NOMO-1 (cell line): ENCODE data around the gene ABCC1.
"Not testable (repeated sequence)": the region's sequence is repeated elsewhere in the genome, so short reads cannot be mapped to it uniquely, and the experiment has no call there.

Experiments
- DNase-seq, 2 experiments: peaks; one replicate each; lab custom pipeline; 2025; ENCODE audit not compliant: unreplicated experiment in 2 of 2; lab: John Stamatoyannopoulos, UW

The ABCC1 gene

DNA sequence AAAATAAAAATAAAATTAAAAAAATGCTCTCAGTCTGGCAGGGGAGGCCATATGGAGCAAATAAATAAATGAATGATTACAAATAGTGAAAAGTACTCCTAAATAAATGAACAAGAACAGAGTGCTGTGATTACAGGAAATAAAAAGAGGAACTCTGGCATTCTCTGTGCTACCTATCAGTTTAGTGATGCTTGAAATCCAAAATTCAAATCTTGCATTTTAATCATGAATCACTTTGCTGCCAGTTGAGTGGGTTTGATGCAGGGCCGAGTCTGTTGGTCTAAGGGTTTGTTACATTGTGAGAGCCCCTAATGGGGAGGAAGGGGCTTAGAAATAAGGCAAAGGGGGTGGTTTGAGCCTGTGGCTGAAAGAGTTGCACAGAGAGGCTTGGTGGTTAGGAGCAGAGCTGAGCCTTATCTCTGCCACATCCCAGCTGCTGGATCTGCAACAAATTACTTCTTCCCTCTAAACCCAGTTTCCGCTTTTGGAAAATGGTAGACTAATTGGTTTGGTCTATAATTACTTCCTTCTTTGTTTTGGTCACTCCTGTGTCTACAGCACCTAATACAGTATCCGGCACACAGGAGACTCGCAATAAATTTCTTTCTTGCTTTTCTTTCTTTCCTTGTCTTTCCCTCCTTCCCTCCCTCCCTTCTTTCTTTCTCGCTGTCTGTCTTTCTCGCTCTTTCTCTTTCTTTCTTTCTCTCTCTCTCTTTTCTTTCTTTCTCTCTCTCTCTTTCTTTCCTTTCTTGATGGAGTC lies 6.3 kb upstream of the ABCC1 start:
- DNase-seq, result peak; percentile 78 to 88

DNA sequence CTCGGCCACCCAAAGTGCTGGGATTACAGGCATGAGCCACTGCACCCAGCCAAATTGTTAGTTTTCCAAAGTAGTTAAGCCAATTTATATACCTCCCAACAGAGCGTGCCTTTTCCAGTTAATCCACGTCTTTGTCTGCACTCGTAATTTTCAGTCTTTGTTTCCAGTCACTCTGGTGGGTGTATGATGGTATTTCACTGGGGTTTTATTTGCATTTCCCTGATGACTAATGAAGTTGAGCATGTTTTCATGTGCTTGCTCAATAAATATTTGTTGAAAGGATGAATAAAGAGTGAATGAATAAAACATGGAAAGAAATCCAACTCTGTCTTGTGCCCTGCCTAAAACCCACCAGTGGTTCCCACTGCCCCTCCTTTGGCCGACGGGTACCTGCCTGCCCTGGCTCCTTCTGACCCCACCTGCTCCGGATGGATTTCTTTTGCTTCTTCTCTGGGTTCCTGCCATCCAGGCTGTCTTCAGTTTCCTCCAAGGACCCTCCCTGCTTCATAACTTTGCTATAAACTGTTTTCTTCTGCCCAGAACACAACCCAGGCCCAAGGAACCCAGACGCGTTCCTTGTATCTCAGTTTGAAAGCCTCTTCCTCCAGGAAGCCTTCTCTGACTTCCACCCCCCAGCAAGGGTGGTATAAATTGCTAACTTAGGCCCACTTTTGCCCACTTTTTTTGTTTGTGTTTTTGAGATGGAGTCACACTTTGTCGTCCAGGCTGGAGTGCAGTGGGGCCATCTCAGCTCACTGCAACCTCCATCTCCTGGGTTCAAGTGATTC lies 3.0 kb upstream of the ABCC1 start:
- DNase-seq, result no peak

DNA sequence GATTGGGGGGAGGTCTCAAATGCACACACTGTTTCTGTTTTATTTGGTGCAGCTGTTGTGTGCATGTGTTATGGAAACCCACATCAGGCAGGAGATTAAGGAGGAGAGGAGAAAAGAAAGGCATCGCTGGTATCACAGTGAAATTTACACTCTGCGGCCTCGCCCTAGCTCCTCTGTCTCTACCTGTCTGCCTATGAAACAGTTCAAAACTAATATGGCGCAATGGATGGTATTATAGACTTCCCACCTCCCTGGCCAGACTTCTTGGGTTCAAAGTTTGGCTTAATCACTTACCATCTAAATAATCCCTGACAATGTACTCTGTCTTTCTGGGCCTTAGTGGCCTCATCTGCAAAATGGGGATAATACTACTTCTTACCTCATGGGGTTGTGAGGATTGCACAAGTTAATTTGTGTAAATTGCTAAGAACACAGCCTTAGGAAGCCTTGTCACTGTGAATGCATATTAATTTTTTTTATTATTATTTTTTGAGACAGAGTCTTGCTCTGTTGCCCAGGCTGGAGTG lies 1.4 kb upstream of the ABCC1 start:
- no peak for DNase-seq

DNA sequence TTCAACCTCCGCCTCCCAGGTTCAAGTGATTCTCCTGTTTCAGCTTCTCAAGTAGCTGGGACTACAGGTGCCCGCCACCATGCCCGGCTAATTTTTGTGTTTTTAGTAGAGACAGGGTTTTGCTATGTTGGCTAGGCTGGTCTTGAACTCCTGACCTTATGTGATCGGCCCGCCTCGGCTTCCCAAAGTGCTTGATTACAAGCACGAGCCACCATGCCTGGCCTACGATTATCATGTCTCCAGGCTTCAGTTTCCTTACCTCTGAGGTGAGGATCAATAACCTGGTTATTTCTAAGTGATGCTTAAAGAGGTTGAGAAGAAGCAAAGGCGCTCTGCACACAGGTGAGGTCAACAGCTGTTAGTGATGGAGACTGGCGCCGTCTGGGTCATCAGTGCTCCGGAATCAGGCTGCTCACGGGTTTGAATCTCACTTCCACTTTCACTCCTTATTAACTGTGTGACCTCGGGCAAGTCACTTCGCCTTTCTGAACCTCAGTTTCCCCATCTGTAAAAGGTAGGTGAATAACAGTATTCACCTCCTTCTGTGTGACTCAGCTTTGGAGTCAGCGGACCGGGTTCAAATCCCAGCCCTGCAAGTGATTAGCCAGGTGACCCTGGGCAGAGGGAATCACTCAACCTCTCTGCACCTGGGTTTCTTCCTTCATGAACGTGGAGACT lies 745 bp upstream of the ABCC1 start:
- no peak for DNase-seq

DNA sequence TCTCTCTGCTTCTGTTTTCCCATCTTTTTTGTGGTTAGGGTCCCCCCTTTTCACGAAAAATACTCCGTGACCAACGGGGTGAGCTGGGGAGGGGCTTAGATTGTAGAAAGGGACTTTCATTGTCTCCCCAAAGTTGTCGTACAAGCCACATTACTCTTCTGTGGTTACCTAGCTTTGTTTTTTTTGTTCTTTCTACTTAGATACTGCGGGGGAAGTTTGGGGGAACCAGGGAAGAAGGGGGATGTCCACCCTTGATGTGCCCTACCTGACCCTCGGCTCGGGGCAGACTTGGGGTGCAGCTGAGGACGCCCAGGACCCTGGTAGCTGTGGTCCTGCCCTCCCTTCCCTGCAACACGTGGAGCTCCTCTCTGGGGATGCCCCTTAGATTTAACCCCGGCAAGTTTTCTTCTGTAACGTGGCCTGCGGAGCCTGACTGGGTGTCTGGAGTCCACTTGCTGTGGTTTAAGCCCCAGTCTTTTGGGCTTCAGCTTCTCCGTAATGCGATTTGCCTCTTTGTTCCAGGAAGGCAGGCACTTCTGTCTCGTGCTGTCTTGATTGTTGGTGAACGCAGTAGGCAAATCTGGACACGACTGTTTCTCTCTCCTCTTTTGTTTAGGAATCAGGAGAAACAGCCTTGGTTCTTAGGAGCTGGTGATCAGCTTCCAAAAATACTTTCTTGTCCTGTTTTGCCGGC lies 892 bp downstream of the ABCC1 start:
- DNase-seq, result no peak

DNA sequence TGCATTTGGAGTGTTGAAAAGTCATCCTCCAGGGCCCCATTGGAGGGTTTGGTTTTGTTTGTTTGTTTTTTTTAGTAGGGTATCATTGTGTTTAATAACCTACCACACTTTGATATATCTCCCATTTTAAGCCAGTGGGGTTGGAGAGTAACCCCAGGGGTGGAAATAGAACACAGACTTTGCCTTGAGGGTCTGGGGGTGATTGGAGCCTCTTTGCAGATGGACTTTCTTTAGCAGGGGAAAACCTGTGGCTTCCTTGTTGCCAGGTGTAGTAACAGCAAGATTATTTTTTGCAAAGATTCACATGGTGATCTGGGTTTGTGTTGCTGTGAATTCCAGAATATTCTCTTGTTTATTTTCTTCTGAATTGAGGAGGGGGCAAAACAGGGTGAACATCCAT lies 1.5 kb downstream of the ABCC1 start:
- no peak for DNase-seq

DNA sequence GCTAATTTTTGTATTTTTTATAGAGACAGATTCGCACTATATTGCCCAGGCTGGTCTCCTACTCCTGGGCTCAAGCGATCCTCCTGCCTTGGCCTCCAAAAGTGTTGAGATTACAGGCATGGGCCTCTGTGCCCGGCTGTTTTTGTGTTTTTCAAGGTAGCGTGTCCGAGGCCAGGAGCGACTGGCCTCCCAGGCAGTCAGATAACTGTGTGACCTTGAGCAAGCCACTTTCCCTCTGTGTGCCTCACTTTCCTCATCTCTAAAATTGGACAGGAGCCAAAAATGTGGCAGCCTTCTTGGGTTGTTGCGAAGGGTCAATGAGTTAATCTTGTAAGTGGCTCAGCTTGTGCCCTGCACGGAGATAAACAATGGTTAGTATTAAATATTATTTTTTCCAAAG lies 2.4 kb downstream of the ABCC1 start:
- no peak for DNase-seq

DNA sequence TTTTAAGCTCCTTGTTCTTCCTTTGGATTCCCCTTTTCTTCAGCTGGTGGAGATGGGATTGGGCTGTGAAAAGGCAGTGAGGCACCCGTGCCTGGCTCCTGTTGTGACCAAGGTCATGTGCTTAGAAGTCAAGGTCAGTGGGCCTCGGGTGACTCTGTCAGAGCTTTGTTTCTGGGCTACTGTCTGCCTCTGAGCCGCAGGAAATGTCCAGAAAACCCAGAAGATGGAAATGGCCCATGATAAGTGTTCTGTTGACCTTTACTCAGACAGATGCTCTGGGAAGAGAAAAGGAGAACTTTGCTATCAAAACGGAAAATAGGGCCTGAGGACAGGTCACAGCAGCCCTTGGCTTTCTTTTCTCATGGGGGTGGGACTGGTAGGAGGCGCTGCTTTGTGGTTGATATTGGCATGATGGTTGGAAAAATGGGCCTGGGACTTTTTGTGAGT lies 2.9 kb downstream of the ABCC1 start:
- DNase-seq, result no peak

DNA sequence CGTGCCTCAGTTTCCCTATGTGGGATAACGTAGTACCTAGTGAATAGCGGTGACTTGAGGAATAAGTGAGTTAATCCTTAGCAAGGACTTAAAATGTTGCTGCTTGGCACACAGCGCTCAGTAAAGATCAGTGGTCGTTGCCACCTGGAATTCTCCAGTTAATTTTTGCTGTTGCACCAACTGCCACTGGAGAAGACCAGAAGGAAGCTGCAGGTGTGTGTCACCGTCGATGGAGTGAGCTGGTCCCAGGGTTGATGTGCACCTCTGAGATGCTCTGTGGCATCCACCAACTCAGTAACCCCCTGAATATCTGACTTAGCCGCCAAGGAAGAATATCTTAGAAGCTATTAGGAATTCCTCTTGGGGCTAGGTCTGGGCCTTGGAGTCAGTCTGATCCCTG lies 4.1 kb downstream of the ABCC1 start:
- DNase-seq, result no peak

DNA sequence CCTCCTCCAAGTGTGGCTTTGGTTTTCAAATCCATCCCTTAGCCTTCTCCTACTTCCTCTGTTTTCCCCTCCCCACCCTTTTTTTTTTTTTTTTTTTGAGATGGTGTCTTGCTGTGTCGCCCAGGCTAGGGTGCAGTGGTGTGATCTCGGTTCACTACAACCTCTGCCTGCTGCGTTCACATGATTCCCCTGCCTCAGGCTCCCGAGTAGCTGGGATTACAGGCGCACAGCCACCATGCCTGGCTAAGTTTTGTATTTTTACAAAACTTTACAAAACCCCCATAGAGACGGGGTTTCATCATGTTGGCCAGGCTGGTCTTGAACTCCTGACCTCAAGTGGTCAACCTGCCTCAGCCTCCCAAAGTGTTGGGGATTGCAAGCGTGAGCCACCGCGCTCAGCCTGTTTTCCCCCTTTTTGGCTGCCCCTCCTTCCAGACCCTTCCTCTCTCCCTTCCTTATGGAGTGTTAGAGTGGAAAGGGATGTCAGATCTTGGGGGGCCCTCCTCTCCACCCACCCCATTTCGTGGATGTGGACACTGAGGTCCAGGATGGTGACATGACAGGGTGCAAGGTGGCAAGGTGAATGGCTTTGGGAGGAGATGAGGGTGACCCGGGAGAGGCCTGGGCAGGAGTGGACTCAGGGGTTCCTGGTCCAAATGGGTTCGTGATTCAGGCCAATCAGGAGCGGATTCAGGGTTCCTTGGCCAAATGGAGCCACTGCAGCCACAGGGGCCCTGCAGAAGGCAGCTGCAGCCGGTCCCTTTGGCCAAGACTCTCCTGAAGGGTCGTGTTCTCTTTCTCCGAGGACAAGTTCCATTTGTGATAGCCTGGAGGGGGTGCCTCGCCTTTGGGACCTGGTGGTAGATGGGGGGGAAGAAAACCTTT lies 4.8 kb downstream of the ABCC1 start:
- DNase-seq, result no peak

DNA sequence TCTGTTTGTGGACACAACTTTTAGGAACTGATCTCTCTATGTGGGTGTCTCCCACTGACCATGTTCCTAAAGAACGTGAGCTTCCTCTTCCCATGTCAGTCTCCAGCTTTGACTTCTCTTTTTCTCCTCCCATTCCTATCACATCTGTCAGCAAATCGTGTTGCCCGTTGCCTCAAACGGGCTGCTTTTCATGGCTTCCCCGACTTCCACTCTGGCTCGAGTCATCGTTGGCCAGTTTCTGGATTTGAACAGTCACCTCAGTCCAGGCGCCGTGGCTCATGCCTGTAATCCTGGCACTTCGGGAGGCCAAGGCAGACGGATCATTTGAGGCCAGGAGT lies 5.4 kb downstream of the ABCC1 start:
- peak in 1 of 2 experiments; percentile 34 for DNase-seq

DNA sequence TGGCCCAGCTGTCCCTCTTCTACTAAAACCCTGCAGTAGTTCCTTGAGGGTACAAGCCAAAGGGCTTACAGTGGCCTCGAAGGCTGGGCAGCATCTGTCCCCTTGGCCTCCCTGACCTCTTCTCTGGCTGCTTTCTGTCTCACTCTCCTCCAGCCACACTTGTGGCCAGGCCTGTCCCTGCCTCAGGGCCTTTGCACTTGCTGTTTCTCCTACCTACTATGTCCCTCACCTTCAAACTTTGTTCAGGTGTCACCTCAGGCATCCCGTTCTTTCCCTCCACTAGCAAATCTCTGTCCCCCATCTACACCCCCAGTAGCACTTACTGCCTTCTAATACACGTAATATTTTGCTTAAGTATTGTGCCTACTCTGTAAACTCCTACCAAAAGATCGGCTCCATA lies 6.0 kb downstream of the ABCC1 start:
- no peak for DNase-seq

DNA sequence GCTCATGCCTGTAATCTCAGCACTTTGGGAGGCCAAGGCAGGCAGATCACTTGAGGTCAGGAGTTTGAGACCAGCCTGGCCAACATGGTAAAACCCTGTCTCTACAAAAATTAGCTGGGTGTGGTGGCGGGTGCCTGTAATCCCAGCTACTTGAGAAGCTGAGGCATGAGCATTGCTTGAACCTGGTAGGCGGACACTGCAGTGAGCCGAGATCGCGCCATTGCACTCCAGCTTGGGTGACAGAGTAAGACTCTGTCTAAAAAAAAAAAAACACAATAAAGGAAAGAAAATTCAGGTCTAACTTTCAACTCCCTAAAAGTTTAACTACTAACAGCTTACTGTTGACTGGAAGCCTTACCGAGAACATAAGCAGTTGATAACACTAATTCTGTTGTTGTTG lies 6.7 kb downstream of the ABCC1 start:
- DNase-seq, result not testable (repeated sequence)

DNA sequence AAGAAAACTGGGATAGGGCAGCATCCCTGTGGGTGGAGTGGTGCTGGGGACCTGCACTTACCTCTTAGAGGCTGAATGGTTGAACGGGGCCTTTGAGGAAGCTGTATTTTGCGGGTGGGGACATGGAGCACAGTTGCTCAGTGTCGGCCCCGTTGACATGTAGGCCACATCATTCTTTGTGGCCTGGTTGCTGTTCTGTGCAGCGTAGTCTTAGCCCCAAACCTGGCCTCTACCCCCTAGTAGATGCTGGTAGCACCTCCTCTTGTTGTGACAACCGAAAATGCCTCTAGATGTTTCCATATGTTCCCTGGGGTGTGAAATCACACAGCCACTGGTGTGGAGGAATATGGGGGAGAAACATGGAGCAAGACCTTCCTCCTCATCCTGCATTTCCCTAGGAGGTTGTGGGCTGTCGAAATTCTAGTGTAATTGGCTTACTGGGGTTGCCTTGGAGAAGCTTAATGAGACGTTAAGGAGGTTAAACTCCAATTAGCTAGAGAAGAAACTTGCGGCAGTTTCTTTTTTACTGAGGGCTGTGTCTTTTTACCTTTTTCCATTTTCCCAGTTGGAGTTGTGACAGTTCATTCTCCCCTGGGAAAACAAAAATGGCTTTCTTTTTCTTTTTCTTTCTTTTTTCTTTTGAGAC lies 9.4 kb downstream of the ABCC1 start:
- no peak for DNase-seq

DNA sequence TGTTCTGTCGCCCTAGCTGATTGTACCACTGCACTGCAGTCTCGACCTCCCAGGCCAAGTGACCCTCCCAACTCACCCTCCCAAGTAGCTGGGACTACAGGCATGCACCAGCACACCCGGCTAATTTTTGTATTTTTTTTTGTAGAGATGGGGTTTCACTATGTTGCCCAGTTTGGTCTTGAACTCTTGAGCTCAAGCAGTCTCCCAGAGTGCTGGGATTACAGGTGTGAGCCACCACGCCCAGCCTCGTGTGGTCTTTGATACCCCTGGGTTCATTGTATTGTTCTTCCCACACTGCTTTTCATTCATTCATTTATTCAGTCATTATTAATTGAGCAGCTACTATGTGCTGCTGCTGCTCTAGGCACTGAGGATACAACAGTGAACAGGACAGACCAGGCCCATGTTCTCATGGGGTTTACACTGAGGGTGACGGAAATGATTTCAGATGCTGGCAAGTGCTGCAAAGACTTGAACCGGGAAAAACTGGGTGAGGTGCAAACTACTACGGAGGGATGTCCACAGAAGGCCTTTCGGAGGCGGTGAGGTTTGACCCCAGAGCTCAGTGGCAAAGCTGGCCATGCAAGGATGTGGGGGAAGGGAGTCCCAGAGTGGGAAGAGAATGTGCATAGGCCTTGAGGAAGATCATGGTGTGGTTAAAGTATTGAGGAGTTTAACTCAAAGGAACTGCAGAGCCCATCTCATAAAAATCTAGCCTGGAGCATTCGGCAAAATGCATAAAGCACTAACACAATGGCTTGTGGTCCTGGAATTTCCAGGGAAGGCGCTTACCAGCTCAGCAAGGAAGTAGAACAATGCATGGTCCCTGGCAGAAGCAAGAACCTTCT lies 10.9 kb downstream of the ABCC1 start:
- no peak for DNase-seq

DNA sequence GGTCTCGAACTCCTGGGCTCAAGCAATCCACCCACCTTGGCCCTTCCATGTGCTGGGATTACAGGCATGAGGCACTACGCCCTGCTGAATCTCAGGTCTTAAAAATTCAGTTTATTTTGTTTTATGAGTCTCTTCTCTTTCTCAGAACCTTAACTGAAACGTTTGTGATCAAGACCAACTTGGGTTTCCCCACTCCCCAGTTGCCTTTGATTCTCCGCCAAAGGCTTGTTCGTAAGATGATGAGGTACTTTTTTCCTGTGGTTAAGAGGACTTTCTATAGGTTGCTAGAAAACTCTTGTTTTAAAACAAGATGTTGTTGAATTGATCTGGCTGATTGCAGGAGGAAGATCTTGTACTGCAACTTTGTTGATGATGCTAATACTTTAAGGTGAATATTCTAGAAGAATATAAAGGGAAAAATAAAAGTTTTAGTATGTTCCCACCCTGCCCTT lies 11.7 kb downstream of the ABCC1 start:
- no peak for DNase-seq

DNA sequence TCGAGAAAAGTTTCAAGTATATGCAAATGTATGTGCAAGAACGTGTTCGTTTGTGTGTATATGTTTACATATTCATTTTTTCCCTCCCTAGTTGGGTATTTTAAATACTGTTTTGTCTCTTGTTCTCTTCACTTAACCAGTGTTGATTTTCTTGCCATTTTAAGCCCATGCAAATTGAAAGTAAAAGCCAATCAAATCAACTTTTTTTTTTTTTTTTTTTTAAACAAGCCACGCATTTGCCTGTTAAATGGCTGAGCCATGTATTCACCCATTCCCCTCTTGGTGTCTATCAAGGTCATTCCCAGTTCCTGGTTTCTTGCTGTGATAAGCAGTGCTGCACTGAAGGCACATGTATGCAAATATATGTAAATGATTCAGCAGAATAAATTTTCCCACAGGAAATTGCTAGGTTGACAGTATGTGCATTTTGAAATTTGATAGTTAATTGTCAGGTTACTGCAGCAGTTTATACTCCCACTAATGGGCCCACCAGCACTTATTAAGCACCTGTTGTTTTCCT lies 12.2 kb downstream of the ABCC1 start:
- DNase-seq, result no peak

DNA sequence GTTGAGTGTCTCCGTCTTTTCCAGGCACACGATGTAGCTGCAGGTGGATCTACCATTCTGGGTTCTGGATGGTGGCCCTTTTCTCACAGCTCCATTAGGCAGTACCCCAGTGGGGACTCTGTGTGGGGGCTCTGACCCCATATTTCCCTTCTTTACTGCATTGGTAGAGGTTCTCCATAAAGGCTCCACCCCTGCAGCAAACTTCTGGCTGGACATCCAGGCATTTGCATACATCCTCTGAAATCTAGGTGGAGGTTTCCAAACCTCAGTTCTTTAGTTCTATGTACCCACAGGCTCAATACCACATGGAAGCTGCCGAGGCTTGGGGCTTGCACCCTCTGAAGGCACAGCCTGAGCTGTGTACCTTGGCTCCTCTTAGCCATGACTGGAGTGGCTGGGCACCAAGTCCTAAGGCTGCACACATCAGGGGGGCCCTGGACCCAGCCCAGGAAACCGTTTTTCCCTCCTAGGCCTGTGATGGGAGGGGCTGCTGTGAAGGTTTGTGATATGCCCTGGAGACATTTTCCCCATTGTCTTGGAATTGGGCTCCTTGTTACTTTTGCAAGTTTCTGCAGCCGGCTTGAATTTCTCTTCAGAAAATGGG lies 14.0 kb downstream of the ABCC1 start:
- no peak for DNase-seq
